Measurements from ENCODE around the gene CNIH3.
"Not testable (repeated sequence)": the region's sequence is repeated elsewhere in the genome, so short reads cannot be mapped to it uniquely, and the experiment has no call there.

CNIH3 gene

GRCh38 chr1:224643653-224644052 lies 27.5 kb downstream of the CNIH3 start:
- no peak for DNase-seq (ENCODE audit: low spot score)

DNA sequence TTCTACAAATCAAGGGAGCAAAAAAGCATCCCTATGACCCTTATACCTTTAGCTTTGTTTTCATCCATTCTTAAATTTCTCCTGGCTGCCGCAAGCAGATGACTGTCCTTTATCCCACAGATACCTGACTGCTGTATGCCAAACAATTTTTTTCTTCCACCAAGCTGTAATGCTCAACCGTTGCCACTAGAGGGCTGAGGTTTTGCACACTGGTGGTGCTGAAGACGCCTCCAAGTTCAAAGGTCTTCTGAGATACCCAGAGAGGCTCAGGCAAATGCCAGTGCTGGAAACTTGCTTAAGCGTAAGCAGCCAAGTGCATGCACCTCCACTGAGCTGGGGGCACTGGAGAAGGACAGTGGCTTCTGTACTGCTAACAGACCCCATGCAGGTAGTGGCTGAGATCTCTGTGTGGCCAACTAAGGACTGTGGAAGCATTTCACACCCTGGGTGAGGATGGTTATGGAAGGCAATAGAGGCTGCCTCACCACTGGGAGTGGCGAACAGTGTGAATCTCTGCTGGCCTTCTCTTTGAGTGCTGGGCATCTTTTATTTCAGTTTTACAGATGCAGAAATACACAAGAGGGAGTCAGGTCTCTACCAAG lies 28.5 kb downstream of the CNIH3 start:
- DNase-seq (ENCODE audit: low spot score) = peak; percentile 75

DNA sequence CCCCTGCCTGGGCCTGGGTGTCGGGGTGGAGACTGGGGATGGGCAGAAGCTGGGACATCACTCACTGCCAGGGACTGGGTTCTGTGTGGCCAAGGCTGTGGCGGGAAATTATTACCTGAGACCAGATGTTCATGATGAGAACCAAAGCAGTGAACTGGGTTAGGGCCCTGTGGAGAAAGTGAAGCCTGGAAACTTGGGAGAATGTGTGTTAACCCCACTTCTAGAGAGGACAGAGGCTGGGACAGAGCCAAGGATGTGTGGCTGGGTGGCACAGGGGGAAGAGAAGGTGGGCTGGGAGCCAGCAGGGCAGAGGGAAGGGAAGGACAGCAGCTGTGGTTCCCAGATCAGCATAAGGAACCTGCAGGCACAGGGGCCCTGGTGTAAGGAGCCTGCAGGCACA lies 31.3 kb downstream of the CNIH3 start:
- DNase-seq (ENCODE audit: low spot score) = no peak

- DNase-seq (ENCODE audit: low spot score) = no peak
Measured at GRCh38 chr1:224650290-224650689, 34.2 kb downstream of the CNIH3 start.

- no peak for DNase-seq (ENCODE audit: low spot score)
Measured at GRCh38 chr1:224651188-224651587, 35.1 kb downstream of the CNIH3 start.

- no peak for DNase-seq (ENCODE audit: low spot score)
Measured at GRCh38 chr1:224656392-224656791, 40.3 kb downstream of the CNIH3 start.

DNA sequence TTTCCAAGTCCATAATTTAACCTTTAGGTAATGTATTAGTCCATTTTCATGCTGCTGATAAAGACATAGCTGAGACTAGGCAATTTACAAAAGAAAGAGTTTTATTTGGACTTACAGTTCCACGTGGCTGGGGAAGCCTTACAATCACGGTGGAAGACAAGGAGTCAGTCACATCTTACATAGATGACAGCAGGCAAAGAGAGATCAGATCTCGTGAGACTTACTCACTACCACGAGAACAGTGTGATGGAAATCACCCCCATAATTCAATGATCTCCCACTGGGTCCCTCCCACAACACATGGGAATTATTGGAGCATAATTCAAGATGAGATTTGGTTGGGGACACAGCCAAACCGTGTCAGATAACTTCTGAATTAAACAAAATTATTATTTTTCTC lies 44.0 kb downstream of the CNIH3 start:
- no peak for DNase-seq (ENCODE audit: low spot score)

DNA sequence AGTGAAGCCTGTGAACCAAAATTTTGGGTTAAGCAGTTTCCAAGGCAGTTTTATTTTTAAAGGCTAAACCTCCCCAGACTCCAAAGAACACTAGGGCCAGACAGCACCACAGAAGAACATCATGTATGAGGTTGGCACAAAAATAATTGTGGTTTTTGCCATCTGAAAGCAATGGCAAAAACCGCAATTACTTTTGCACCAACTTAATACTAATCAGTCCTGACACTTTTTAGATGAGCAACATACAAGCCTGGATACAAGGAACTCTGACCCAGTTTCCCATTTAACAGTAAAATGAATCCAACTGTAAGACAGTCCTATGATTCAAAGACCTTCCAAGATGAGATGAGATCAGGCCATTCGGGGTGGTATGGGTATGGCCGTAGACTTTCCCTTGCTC lies 46.8 kb downstream of the CNIH3 start:
- DNase-seq (ENCODE audit: low spot score) = no peak

DNA sequence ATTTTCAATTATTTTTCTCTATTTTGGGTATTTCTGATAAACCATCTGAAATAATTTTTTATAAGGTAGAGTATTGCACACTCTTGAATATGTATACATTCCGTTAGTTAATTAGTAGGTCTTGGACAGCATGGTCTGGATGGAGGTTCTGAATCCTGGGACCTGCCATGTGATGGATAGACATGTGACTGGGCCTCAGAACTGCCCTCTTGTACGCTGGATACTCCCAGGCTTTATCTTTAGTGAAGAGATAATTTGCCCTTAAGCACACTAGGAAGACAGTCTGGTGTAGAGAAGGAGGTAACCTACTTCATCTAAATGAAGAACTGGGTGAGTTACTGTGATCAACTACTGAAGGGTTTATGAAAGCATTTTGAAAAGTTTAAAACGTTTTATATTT lies 48.9 kb downstream of the CNIH3 start:
- DNase-seq (ENCODE audit: low spot score) = no peak

DNA sequence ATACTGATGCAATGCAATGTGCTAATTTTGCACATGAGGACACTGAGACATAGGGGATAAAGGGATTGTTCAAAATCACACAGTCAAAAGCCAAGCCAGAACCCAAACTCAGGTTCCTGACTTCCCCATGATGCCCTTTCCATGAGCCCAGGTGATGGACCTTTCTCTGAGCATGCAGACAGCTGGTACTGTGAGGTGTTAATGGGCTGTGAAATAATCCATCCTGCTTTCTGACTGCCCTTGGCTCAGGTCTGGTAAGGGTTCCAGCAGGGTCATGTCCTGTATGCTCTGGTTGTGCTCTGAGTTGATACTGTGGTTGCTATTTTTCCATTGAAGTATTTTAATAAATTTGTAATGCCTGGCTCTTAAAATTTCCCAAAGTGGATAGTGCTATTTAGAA lies 50.0 kb downstream of the CNIH3 start:
- DNase-seq (ENCODE audit: low spot score) = no peak

GRCh38 chr1:224666913-224667312 lies 50.8 kb downstream of the CNIH3 start:
- no peak for DNase-seq (ENCODE audit: low spot score)

GRCh38 chr1:224668984-224669383 lies 52.9 kb downstream of the CNIH3 start:
- DNase-seq (ENCODE audit: low spot score) = no peak

GRCh38 chr1:224669403-224669802 lies 53.3 kb downstream of the CNIH3 start:
- no peak for DNase-seq (ENCODE audit: low spot score)

DNA sequence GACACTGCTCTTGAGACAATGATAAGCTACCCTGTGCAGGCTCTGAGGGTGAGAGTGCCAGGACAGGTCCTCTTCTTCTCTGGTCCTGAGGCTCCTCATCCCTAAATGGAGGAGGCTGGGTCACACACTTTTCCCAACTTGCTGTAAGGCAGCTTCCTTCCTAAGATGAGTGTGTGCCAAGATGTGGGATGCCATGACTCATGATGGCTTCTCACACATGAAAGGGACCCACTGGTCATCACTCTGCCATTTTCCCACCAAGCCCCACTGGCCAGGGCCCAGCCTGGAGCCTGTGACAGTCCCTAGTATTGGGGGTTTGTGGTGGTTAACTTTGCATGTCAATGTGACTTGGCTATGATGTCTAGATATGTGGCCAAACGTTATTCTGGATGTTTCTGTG lies 54.4 kb downstream of the CNIH3 start:
- DNase-seq (ENCODE audit: low spot score) = no peak

DNA sequence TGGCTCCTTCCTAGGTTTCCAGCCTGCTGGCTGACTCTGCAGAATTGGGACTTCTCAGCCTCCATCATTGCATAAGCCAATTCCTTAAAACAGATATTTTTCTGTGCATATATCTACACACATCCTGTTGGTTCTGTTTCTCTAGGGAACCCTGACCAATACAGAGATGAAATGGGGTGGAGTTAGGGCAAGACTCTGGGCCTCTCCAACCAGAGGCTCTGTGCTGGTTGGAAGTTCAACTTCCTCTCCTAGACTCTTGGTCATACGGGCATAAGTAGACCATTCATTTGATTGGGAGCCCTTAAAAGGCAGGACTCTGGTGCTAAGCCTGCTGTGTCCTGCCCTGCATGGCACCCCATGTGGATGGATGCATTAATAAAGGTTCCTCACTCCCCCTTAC lies 55.0 kb downstream of the CNIH3 start:
- no peak for DNase-seq (ENCODE audit: low spot score)

DNA sequence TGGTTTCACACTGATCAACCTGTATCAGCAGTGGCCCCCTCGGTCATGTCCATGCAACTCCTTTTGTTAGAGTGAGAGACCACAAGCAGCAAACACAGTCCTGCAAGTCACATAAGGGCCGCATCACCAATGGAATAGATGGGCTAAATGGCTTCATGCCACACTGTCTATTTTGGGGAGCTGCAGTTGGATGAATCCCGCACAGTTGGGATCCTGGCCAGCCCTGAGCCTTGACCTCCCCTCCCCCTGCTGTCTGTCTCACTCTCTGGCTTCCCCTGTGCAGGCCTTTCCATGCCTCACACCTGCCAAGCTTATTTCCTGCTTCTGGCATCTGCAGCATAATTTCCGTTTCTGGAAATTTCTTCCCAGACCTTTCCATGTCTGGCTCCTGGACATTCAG lies 57.0 kb downstream of the CNIH3 start:
- no peak for DNase-seq (ENCODE audit: low spot score)

GRCh38 chr1:224675590-224675989 lies 59.5 kb downstream of the CNIH3 start:
- no peak for DNase-seq (ENCODE audit: low spot score)

GRCh38 chr1:224676551-224676950 lies 60.4 kb downstream of the CNIH3 start:
- no peak for DNase-seq (ENCODE audit: low spot score)

DNA sequence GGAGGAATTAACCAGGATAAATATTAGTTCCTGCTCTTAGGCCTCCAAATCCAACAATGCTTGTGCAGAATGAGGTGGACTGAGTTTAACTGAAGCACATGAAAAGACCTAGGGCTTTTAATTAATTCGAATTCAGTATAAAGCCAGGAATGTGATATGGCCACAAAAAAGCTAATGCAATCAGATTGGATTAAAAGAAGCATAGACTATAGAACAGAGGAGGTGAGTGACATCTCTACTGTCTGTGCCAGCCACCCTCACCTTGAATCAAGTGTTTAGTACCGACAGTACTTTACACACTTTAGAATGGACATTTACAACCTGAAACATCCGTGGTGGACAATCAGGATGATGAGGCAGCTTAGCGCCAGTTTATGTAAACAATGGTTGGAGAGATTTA lies 62.1 kb downstream of the CNIH3 start:
- no peak for DNase-seq (ENCODE audit: low spot score)

- DNase-seq (ENCODE audit: low spot score) = no peak
Measured at GRCh38 chr1:224679606-224680005, 63.5 kb downstream of the CNIH3 start.

DNA sequence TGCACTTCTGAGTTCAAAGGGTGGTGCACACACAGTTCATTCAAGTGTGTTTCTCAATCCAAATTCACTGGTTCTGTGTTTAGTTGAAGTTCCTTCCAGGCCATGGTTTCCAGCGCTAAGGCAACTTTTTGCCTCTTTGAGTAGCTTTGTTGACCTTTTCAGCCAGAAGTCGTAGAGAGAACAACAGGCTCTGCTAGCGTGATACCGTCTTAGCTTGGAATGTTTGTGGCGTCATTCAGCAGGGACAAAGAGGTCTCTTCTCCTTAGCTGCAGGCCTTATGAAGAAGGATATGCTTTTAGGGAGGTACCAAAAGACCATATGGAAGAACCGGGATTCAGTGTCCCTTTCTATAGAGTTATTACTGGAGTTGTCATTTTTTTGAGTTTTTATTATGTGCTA lies 65.7 kb downstream of the CNIH3 start:
- no peak for DNase-seq (ENCODE audit: low spot score)

DNA sequence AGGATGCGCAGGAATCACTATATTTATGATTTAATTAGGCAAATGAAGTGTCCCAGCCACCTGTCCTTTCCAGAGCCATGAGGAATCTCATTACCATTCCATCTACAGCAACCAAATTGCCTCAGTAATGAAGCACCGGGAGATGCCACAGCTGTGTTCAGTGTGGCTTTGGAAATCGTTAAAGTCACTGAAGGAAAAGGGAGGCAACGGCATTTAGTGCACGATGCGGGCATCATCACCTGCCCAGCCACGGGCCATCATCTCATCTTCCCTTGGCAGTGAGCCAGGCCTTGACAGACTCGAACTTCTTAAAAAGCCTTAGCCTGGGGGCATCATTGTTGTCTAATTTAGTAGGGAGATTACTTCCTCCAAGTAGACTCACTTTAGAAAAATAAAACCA lies 67.8 kb downstream of the CNIH3 start:
- no peak for DNase-seq (ENCODE audit: low spot score)

DNA sequence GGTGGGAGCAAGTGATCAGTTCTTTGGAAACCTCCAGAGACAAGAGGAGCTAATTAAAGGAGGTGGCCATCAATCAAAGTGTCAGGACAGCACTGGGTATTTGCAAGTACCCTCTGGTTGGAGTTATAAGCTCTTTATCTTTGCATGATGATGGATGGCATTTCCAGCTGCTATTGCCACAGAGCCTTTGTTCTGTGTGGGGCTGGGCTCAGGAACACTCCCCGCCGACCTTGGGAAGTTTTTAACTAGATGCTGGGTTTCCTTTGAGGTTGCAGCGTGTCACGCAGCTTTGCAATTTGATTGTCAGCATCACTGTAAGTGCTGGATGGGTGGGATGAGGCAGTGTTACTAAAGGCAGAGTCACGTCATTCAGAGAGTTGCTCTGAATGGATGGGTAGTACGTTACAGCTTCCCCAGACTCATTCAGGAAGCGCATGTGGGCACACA lies 68.9 kb downstream of the CNIH3 start:
- no peak for DNase-seq (ENCODE audit: low spot score)

DNA sequence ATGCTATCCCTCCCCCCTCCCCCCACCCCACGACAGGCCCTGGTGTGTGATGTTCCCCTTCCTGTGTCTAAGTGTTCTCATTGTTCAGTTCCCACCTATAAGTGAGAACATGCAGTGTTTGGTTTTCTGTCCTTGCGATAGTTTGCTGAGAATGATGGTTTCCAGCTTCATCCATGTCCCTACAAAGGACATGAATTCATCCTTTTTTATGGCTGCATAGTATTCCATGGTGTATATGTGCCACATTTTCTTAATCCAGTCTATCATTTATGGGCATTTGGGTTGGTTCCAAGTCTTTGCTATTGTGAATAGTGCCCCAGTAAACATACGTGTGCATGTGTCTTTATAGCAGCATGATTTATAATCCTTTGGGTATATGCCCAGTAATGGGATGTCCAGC lies 70.0 kb downstream of the CNIH3 start:
- not testable (repeated sequence) for DNase-seq (ENCODE audit: low spot score)

- no peak for DNase-seq (ENCODE audit: low spot score)
Measured at GRCh38 chr1:224687465-224687864, 71.3 kb downstream of the CNIH3 start.
